Common myeloid progenitor, CD34-positive (primary cell): ENCODE data around the gene SETD6.

Experiments used
- CTCF ChIA-PET: fragments of 350-600 bp; sonication (Branson Sonifier 250); formaldehyde crosslinking; loops from one replicate; lab custom pipeline; 2021; ENCODE audit warnings: antibody characterized with exemption; lab: Charles Lee
- POLR2A ChIA-PET: fragments of 350-600 bp; sonication (Branson Sonifier 250); formaldehyde crosslinking; loops from one replicate; lab custom pipeline; 2021; ENCODE audit warnings: antibody characterized with exemption; lab: Charles Lee
- DNase-seq, 3 donors: peaks; one replicate each; pipeline versions ENCODE4 v3.0.0 to v3.0.0-alpha.2; 2013
- H3K27ac ChIP-seq, 2 experiments: 1 replicate in 1 of 2; 2 replicates in 1 of 2; pipeline ENCODE4 v1.7.0; 2013; ENCODE audit warnings: inconsistent platforms in 2 of 2, low read length in 2 of 2, mild to moderate bottlenecking in 2 of 2, low read depth in 1 of 2, moderate library complexity in 1 of 2; ENCODE audit not compliant: severe bottlenecking in 2 of 2, insufficient read depth in 1 of 2, poor library complexity in 1 of 2
- H3K27me3 ChIP-seq, 5 experiments: replicated peaks in 2 of 5; 1 replicate in 3 of 5; 2 replicates in 2 of 5; pipeline versions ENCODE4 v1.6.1 to v1.7.0; 2013; ENCODE audit warnings: low read length in 4 of 5, mild to moderate bottlenecking in 2 of 5, moderate library complexity in 2 of 5, inconsistent platforms in 1 of 5; ENCODE audit not compliant: insufficient read depth in 5 of 5, control insufficient read depth in 4 of 5
- H3K36me3 ChIP-seq, 4 experiments: 1 replicate in 2 of 4; 2 replicates in 2 of 4; pipeline versions ENCODE4 v1.6.1 to v1.7.0; 2013; ENCODE audit warnings: low read length in 3 of 4, control low read depth in 1 of 4, mild to moderate bottlenecking in 1 of 4; ENCODE audit not compliant: control insufficient read depth in 4 of 4, insufficient read depth in 4 of 4
- H3K4me1 ChIP-seq, 4 experiments: 1 replicate in 3 of 4; 2 replicates in 1 of 4; pipeline versions ENCODE4 v1.6.1 to v1.7.1; 2013; ENCODE audit warnings: low read length in 3 of 4, mild to moderate bottlenecking in 3 of 4, control low read depth in 1 of 4, inconsistent platforms in 1 of 4, moderate library complexity in 1 of 4; ENCODE audit not compliant: control insufficient read depth in 4 of 4, insufficient read depth in 4 of 4; ENCODE audit errors: control extremely low read depth in 1 of 4
- H3K4me3 ChIP-seq, 7 experiments: 1 replicate in 4 of 7; 2 replicates in 3 of 7; pipeline versions ENCODE4 v1.5.1 to v1.7.0; 2013; ENCODE audit warnings: mild to moderate bottlenecking in 7 of 7, low read length in 6 of 7, moderate library complexity in 6 of 7, inconsistent platforms in 2 of 7, low read depth in 2 of 7, control low read depth in 1 of 7; ENCODE audit not compliant: insufficient read depth in 4 of 7, control insufficient read depth in 1 of 7; ENCODE audit errors: extremely low read depth in 1 of 7
- H3K9me3 ChIP-seq, 5 experiments: 1 replicate in 4 of 5; 2 replicates in 1 of 5; pipeline versions ENCODE4 v1.6.1 to v1.7.1; 2013; ENCODE audit warnings: low read length in 4 of 5, mild to moderate bottlenecking in 2 of 5, inconsistent platforms in 1 of 5, low read depth in 1 of 5, moderate library complexity in 1 of 5; ENCODE audit not compliant: control insufficient read depth in 4 of 5, insufficient read depth in 2 of 5; ENCODE audit errors: control extremely low read depth in 1 of 5
- WGBS: methylation state at CpG from one replicate; pipeline ENCODE4 v1.1.5; 2013; ENCODE audit not compliant: insufficient coverage; 5-methylcytosine and 5-hydroxymethylcytosine counted together

The SETD6 gene

DNA sequence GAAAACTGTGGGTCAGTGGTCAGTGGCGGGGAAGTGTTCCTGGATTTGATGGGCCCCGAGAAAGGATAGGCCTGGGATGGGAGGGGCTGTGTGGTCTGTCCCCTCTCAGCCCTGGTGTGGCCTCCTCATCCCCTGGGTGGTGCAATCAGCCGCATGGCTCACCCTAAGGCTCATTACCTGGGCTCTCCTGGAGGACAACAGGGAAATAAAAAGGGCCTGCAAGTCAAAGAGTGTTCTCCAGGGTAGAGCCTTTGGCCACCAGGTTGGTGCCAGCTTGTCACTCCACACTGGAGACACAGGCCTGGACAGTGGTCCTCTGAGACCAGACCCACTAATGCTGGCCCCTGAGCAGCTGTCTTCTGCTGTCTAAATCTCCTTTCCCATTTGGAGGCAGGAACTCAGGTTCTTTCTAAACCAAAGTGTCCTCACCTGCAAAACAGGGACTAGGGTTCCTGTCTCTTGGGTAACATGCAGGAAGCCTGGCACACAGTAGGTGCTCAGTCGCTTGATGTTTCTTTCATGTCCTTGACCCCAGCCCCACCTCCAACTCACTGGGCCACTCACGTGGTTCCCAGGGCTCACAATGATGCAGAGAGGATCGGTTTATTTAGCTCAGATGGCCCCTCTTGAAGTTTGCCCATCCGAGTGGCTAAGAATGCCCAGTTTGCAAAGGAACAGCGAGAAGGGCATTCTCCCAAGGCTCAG lies 12.9 kb upstream of the SETD6 start:
- CTCF ChIA-PET, result no interaction called here
- H3K4me1 ChIP-seq, result peaks cover 0 to 26% (median 19%) of the 10 kb centered on the region in 4 experiments
- no peak overlapping the region for H3K4me3 ChIP-seq
- WGBS, result 78% methylated on average over 7 of the region's 8 CpGs
- DNase-seq, result no peak
- POLR2A ChIA-PET, result no interaction called here
- H3K36me3 ChIP-seq, result no peaks in the 10 kb centered on the region
- no peaks in the 10 kb centered on the region for H3K9me3 ChIP-seq
- H3K27ac ChIP-seq, result no peak overlapping the region
- peaks cover 0 to 53% (median 25%) of the 10 kb centered on the region in 5 experiments for H3K27me3 ChIP-seq

GRCh38 chr16:58503166-58503862 lies 12.0 kb upstream of the SETD6 start:
- Histone ChIP-seq H3K27ac (no peak overlapping the region), H3K9me3 (no peaks in the 10 kb centered on the region), H3K36me3 (no peaks in the 10 kb centered on the region), H3K27me3 (peaks cover 0 to 53% (median 24%) of the 10 kb centered on the region in 5 experiments), H3K4me1 (peaks cover 0 to 27% (median 20%) of the 10 kb centered on the region in 4 experiments), H3K4me3 (no peak overlapping the region)
- CTCF ChIA-PET, result no interaction called here
- POLR2A ChIA-PET, result no interaction called here
- 95% methylated on average over 14 of the region's 14 CpGs for WGBS
- DNase-seq, result no peak

GRCh38 chr16:58503863-58504688 lies 11.2 kb upstream of the SETD6 start:
- H3K36me3 ChIP-seq, result no peaks in the 10 kb centered on the region
- no peak overlapping the region for H3K27ac ChIP-seq
- peaks cover 0 to 27% (median 20%) of the 10 kb centered on the region in 4 experiments for H3K4me1 ChIP-seq
- H3K4me3 ChIP-seq, result no peak overlapping the region
- CTCF ChIA-PET, result no interaction called here
- peaks cover 0 to 49% (median 22%) of the 10 kb centered on the region in 5 experiments for H3K27me3 ChIP-seq
- 96% methylated on average over 18 of the region's 21 CpGs for WGBS
- no peak for DNase-seq
- POLR2A ChIA-PET, result no interaction called here
- no peaks in the 10 kb centered on the region for H3K9me3 ChIP-seq

DNA sequence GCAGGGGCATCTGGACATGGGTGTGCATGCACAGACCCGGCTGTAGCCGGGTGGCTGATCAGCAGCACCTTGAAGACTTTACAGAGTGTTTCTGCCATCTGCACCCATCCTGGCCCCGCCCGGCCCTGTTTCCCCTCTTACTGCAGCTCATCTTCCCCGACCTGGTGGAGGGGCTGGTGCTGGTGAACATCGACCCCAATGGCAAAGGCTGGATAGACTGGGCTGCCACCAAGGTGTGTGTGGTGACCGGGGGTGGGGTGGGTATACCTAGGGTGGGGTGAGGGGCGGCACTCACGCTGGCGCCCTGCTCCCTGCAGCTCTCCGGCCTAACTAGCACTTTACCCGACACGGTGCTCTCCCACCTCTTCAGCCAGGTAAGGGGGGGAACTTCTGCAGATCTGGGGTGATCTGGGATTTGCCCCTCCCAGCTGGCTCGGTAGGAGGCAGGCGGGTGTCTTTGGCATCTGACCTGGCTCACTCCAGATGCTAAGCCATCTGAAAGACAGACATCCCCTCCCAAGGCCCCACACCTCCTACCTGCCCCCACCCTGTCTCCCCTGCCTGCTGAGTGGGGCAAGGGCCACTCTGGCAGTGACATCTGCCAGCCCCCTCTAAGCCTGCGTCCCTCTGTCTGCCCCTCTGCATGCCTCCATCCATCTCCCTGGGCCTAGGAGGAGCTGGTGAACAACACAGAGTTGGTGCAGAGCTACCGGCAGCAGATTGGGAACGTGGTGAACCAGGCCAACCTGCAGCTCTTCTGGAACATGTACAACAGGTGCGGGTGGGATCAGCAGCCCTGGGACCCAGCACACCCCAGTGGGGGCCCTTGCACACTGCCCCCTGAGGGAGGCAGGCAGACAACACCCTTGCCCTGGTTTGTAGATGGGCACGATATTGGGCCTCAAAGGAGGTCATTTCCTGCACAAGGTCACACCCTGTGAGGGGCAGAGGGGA lies 8.8 kb upstream of the SETD6 start:
- Histone ChIP-seq H3K9me3 (no peaks in the 10 kb centered on the region), H3K4me3 (no peak overlapping the region), H3K27ac (no peak overlapping the region), H3K36me3 (no peaks in the 10 kb centered on the region), H3K4me1 (peaks cover 0 to 11% (median 7%) of the 10 kb centered on the region in 4 experiments), H3K27me3 (peaks cover 0 to 28% (median 9%) of the 10 kb centered on the region in 5 experiments)
- ChIA-PET POLR2A (no interaction called here), CTCF (interaction anchor here (1.1 to 1.6 kb wide), 4 partner anchors 8 to 170 kb away, joined by 3 to 6 read pairs (median 4); no protein-coding TSS in a partner anchor)
- 93% methylated on average over 17 of the region's 20 CpGs for WGBS
- DNase-seq, result no peak

DNA sequence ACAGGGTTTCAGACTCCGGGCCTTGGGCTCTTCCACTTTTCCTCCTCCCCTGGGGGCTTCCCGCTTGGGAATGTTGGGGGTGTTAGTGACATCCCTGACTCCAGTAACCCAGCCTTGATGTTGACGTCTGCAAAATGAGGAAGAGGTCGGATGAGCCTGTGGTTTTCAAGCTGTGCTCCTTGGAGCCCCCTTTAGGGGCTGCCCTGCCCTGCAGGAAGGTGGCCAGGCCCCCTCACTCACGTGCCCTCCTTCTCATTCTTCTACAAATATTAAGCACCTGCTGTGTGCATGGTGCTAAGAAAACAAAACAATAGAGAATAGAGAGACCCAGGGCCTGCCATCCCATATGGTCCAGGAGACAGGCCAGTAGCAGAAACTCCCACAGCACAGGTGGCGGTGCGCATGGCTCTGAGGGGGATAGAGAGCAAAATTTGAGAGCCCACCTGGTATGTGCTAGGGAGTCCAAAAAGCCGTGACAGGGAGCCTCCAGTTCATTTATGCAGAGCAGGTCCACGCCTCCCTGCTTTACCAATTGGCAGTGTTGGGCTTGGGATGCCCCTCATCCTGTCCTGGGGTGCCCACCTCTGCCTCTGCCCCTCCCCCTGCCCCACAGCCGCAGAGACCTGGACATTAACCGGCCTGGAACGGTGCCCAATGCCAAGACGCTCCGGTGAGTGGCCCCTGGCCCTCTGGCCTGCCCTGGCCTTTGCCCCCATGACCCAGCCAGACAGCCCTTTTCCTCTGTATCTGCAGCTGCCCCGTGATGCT lies 7.9 kb upstream of the SETD6 start:
- H3K9me3 ChIP-seq, result no peaks in the 10 kb centered on the region
- peak; percentile 43 to 79 (median 73) for DNase-seq
- WGBS, result 92% methylated on average over 2 of the region's 15 CpGs
- POLR2A ChIA-PET, result no interaction called here
- H3K27ac ChIP-seq, result no peak overlapping the region
- H3K4me1 ChIP-seq, result peaks cover 0 to 8% (median 3%) of the 10 kb centered on the region in 4 experiments
- no peaks in the 10 kb centered on the region for H3K36me3 ChIP-seq
- peaks cover 0 to 19% (median 2%) of the 10 kb centered on the region in 5 experiments for H3K27me3 ChIP-seq
- CTCF ChIA-PET, result interaction anchor here (1.4 to 1.6 kb wide), 2 partner anchors 12 to 168 kb away, joined by 3 to 5 read pairs; no protein-coding TSS in a partner anchor
- no peak overlapping the region for H3K4me3 ChIP-seq
